HCT116 (cell line): Measurements from ENCODE around the gene SSRP1.

Experiments
- CBX3 ChIP-seq: IDR thresholded peaks from 2 replicates; pipeline ENCODE4 v1.6.1; 2012; ENCODE audit warnings: low read depth
- EZH2 ChIP-seq: fragments of 200-600 bp; sonication (generic); IDR thresholded peaks from 2 replicates; pipeline ENCODE4 v1.6.1; 2017; ENCODE audit warnings: antibody characterized with exemption, mixed run types
- FOSL1 ChIP-seq: IDR thresholded peaks from 2 replicates; pipeline ENCODE4 v1.6.1; 2012; ENCODE audit warnings: low read depth
- POLR2A ChIP-seq: IDR thresholded peaks from 2 replicates; pipeline ENCODE4 v1.7.0; 2011; ENCODE audit warnings: borderline replicate concordance; ENCODE audit not compliant: insufficient read depth, insufficient read length; ENCODE audit errors: extremely low read depth
- POLR2AphosphoS5 ChIP-seq: IDR thresholded peaks from 2 replicates; pipeline ENCODE4 v1.6.1; 2011; ENCODE audit warnings: mild to moderate bottlenecking, low read depth, low read length, moderate library complexity
- RAD21 ChIP-seq: IDR thresholded peaks from 2 replicates; pipeline ENCODE4 v1.6.1; 2012; ENCODE audit warnings: low read depth, mild to moderate bottlenecking
- SIN3A ChIP-seq: IDR thresholded peaks from 2 replicates; pipeline ENCODE4 v1.6.1; 2012; ENCODE audit warnings: low read depth
- TCF7L2 ChIP-seq: IDR thresholded peaks from 2 replicates; pipeline ENCODE4 v1.7.0; 2011; ENCODE audit warnings: borderline replicate concordance, inconsistent platforms; ENCODE audit not compliant: insufficient read depth, insufficient read length; ENCODE audit errors: extremely low read depth
- YY1 ChIP-seq: IDR thresholded peaks from 2 replicates; pipeline ENCODE4 v1.6.1; 2011; ENCODE audit warnings: low read length, low read depth, moderate library complexity, mild to moderate bottlenecking; ENCODE audit not compliant: insufficient replicate concordance; ENCODE audit errors: extremely low read depth
- ZNF274 ChIP-seq: fragments of 200-500 bp; sonication (Bioruptor generic); IDR thresholded peaks from 2 replicates; pipeline ENCODE4 v1.6.1; 2014; ENCODE audit warnings: mild to moderate bottlenecking, low read depth, low read length, inconsistent platforms
- TF ChIP-seq, protein P1 (sequence below), 3 experiments: fragments of 200-600 bp in 1 of 3; sonication (generic) in 1 of 3; IDR thresholded peaks in 2 of 3; conservative IDR thresholded peaks in 1 of 3; 2 replicates each; pipeline ENCODE4 v1.5.1; 2012 to 2017; ENCODE audit warnings: low read depth in 2 of 3, low read length in 2 of 3, antibody characterized with exemption in 1 of 3, borderline replicate concordance in 1 of 3, control low read depth in 1 of 3, mild to moderate bottlenecking in 1 of 3, mixed read lengths in 1 of 3, mixed run types in 1 of 3, moderate library complexity in 1 of 3; ENCODE audit not compliant: insufficient read depth in 1 of 3
- TF ChIP-seq, protein P2 (sequence below): IDR thresholded peaks from 2 replicates; pipeline ENCODE4 v1.6.1; 2012; ENCODE audit warnings: low read depth

DNA sequence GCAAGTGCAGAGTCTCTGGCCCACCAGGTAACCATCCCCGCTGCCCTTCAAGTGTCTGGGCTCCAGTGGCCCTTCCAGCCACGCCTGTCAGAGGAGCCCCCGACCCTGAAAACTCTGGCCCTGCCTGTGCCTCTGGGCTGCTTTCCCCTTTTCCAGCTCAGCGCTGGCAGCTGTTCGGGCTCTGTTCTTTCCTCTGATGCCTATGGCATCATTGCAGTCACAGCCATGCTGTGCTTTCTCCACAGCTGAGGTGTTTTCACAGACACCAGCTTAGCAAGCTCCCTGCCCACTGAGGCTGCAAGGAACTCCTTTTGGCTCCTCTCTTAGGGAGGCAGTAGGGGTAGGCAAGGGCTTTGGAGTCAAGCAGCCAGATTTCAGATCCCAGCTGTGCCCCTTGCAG, 23.7 kb upstream of the SSRP1 start:
- TF ChIP-seq, protein P1, sequence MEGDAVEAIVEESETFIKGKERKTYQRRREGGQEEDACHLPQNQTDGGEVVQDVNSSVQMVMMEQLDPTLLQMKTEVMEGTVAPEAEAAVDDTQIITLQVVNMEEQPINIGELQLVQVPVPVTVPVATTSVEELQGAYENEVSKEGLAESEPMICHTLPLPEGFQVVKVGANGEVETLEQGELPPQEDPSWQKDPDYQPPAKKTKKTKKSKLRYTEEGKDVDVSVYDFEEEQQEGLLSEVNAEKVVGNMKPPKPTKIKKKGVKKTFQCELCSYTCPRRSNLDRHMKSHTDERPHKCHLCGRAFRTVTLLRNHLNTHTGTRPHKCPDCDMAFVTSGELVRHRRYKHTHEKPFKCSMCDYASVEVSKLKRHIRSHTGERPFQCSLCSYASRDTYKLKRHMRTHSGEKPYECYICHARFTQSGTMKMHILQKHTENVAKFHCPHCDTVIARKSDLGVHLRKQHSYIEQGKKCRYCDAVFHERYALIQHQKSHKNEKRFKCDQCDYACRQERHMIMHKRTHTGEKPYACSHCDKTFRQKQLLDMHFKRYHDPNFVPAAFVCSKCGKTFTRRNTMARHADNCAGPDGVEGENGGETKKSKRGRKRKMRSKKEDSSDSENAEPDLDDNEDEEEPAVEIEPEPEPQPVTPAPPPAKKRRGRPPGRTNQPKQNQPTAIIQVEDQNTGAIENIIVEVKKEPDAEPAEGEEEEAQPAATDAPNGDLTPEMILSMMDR (IDR thresholded peaks at IDR 0.05 in 2 of 3, conservative IDR thresholded peaks at IDR 0.05 in 1 of 3; ENCODE audit: borderline replicate concordance in 1 of 3, insufficient read depth in 1 of 3, low read depth in 2 of 3, low read length in 2 of 3): no peak
- TF ChIP-seq POLR2A: no peak
- TF ChIP-seq CBX3: no peak
- no peak for TF ChIP-seq RAD21
- no peak for TF ChIP-seq ZNF274
- TF ChIP-seq FOSL1: no peak
- TF ChIP-seq, protein P2, sequence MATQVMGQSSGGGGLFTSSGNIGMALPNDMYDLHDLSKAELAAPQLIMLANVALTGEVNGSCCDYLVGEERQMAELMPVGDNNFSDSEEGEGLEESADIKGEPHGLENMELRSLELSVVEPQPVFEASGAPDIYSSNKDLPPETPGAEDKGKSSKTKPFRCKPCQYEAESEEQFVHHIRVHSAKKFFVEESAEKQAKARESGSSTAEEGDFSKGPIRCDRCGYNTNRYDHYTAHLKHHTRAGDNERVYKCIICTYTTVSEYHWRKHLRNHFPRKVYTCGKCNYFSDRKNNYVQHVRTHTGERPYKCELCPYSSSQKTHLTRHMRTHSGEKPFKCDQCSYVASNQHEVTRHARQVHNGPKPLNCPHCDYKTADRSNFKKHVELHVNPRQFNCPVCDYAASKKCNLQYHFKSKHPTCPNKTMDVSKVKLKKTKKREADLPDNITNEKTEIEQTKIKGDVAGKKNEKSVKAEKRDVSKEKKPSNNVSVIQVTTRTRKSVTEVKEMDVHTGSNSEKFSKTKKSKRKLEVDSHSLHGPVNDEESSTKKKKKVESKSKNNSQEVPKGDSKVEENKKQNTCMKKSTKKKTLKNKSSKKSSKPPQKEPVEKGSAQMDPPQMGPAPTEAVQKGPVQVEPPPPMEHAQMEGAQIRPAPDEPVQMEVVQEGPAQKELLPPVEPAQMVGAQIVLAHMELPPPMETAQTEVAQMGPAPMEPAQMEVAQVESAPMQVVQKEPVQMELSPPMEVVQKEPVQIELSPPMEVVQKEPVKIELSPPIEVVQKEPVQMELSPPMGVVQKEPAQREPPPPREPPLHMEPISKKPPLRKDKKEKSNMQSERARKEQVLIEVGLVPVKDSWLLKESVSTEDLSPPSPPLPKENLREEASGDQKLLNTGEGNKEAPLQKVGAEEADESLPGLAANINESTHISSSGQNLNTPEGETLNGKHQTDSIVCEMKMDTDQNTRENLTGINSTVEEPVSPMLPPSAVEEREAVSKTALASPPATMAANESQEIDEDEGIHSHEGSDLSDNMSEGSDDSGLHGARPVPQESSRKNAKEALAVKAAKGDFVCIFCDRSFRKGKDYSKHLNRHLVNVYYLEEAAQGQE: no peak
- no peak for TF ChIP-seq EZH2
- no peak for TF ChIP-seq YY1
- no peak for TF ChIP-seq SIN3A
- TF ChIP-seq POLR2AphosphoS5: no peak
- TF ChIP-seq TCF7L2: no peak
